B cell (primary cell): Measurements from ENCODE around the gene NVL.

ENCODE experiments used
- EZH2 ChIP-seq: IDR thresholded peaks from 2 replicates; pipeline ENCODE4 v1.6.1; 2012; ENCODE audit warnings: borderline replicate concordance, low read depth, mild to moderate bottlenecking, moderate library complexity, low read length; ENCODE audit not compliant: insufficient read depth, poor library complexity, severe bottlenecking
- TF ChIP-seq, protein P1 (sequence below): fragments of 200-600 bp; IDR thresholded peaks from one replicate; pipeline ENCODE4 v1.8.0; 2022; ENCODE audit warnings: antibody characterized with exemption, mild to moderate bottlenecking

DNA sequence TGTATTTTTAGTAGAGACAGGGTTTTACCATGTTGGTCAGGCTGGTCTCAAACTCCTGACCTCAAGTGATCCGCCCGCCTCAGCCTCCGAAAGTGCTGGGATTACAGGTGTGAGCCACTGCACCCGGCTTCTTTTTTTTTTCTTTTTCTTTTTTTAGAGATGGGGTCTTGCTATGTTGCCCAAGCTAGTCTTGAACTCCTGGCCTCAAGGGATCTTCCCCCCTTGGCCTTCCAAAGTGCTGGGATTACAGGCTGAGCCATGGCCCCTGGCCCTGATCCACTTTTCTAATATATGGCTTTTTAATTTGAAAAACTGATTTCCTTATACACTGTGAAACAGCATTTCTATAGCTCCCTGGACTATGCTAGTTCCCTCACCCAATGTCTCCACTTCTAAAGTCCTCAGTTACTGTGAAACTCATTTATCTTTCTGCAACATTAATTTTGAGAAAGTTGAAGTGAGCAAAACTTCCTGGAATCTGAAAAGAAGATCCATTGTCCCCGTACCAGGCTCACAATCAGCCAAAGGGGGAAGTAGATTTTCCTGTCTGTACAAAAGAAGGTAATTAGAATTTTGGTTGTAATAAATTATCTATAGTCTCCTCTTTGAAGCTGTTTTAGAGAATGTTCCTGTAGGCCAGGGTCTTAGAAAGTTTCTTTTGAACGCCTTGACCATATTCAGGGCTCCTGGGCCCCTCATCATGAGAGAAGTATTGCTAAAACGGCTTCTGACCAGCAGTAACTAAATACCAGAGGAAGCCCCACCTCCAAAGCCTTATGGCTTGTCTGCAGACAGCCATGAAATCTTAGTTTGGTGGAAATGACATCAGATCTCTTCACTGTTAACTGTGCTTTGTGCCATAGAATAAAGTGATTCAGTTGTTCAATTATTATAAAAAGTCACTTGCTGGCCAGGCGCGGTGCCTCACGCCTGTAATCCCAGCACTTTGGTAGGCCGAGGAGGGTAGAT, 112.0 kb downstream of the NVL start:
- TF ChIP-seq EZH2 = no peak
- TF ChIP-seq, protein P1, sequence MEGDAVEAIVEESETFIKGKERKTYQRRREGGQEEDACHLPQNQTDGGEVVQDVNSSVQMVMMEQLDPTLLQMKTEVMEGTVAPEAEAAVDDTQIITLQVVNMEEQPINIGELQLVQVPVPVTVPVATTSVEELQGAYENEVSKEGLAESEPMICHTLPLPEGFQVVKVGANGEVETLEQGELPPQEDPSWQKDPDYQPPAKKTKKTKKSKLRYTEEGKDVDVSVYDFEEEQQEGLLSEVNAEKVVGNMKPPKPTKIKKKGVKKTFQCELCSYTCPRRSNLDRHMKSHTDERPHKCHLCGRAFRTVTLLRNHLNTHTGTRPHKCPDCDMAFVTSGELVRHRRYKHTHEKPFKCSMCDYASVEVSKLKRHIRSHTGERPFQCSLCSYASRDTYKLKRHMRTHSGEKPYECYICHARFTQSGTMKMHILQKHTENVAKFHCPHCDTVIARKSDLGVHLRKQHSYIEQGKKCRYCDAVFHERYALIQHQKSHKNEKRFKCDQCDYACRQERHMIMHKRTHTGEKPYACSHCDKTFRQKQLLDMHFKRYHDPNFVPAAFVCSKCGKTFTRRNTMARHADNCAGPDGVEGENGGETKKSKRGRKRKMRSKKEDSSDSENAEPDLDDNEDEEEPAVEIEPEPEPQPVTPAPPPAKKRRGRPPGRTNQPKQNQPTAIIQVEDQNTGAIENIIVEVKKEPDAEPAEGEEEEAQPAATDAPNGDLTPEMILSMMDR = no peak
